A172 (cell line): ENCODE data around the gene AK2. TPM values are rescaled to one million over a fixed set of nuclear protein-coding genes. Genes with fewer than 3 reads are reported as not detected.
"Not testable (repeated sequence)": the region's sequence is repeated elsewhere in the genome, so short reads cannot be mapped to it uniquely, and the experiment has no call there.

Experiments
- DNase-seq: peaks from one replicate; pipeline ENCODE4 v3.0.0-alpha.2; 2015; ENCODE audit warnings: low spot score
- total RNA-seq: library from RNA; depleted of rRNA; stranded (reverse); fragments of >200 nt; shearing (Covaris generic); gene quantifications from 2 replicates; pipeline ENCODE4 v1.2.3, GENCODE V29; 2014; rRNA removed

AK2 gene
- 160 and 171 TPM in 2 replicates for total RNA-seq

DNA sequence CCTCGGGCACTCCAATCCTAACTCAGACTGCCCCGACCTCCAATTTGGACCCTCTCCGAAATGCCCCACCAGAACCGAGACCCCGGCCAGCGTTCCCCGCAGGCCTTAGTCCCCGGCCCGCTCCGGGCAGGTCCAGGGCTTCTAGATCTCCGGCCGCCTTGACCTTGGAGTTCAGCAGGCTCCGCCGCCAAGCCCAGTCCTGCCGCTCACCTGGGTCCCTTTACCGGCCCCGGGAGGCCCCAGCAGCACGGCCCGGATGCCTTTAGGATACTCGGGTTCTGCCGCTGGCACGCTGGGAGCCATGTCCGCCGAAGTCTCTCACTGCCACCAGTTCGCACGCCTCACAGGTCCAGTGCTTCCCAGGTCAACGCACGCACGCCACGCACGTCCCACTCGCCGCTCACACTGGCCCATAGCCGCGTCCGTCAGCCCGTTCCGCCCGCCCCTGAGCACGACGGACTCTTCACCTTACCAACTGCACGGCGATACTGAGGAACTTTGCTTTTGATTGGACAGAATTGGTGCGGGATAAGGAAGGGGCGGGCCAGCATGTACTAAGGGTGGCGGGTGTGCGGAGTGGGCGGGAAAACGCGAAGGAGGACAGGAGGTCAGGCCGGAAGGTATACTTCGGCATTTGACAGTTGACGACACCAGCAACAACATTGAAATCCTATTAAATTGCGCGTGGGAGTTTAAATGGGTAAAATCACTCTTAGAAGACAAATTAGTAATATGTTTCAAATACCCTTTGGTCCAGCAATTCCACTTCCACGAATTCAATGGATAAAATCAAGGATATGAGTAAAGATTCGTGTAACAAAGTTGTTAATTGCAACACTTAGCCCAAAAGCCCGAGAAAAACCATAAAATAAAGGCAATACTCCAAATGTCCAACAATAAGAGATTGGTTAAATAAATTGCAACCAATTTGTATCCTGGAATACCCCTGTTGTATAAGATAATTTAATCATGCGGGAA is at the start of gene AK2:
Gene AK2 (minus strand): TSS at position 358 of the 978 bp plus-strand sequence. CDS start 55 bp downstream, at position 303.
- DNase-seq, result peak; percentile 87

DNA sequence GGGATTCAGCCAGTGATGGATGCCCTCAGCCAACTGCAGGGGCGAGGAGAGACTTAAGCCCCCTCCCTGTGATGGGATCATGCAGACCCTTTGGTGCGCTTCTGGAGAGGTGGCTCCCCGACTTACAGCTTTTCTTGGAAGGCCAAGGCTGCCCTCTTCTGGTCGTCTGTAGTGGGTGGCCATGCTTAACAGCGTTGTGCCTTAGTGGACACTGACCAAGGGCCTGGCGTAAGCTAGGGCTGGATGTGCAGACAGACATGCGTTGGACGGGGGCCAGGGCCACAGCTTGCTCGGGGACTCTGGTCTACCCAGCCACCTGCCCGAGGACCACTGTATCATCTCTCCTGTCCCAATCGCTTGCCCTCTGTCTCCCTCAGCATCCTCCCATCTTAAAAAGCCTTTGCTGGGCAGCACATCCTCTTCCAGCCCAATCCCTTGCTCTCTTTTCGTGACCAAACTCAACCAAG is 49.7 kb upstream of the AK2 start:
- DNase-seq, result peak; percentile 51

DNA sequence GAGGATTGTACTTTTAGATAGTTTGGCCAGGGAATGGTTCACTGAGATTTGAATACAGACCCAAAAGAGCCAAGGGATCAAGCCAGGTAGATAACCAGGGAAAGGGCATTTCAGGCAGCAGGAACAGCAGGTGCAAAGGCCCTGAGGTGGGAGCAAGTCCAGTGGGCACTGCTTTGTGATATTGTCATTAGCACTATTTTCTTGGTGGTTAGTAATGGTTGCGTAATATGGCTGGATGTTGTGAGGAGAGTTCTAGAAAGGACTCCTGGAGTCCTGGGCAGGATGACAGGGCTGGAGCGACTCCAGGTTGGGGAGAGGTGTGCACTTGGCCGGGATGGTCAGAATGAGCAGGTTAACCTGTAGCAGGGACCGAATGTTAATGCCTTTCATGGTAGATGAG is 48.6 kb upstream of the AK2 start:
- DNase-seq, result no peak

DNA sequence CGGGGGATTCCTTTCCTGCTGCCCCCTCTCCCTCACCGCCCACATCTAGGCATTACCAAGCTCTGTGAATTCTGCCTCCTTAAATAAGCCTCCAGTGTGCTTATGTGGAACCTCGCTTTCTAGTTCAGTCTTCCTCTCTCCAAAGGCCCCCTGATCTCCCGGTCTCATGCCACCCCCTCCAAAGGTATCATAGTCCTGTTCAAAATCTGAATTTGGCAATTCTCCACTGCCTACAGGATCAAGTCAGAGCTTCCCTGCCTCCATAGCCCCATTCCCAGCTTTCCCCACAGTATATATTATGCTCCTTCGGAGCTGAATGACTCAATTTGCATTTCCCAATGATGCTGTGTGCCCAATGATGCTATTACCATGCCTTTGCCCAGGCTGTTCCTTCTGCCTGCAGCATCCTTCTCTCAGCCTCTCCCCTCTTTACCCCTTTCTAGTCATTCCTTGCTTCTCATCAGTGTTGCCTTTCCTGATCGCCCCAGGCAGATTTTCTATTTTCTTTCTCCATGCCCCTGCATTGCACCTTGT is 46.0 kb upstream of the AK2 start:
- DNase-seq, result no peak

DNA sequence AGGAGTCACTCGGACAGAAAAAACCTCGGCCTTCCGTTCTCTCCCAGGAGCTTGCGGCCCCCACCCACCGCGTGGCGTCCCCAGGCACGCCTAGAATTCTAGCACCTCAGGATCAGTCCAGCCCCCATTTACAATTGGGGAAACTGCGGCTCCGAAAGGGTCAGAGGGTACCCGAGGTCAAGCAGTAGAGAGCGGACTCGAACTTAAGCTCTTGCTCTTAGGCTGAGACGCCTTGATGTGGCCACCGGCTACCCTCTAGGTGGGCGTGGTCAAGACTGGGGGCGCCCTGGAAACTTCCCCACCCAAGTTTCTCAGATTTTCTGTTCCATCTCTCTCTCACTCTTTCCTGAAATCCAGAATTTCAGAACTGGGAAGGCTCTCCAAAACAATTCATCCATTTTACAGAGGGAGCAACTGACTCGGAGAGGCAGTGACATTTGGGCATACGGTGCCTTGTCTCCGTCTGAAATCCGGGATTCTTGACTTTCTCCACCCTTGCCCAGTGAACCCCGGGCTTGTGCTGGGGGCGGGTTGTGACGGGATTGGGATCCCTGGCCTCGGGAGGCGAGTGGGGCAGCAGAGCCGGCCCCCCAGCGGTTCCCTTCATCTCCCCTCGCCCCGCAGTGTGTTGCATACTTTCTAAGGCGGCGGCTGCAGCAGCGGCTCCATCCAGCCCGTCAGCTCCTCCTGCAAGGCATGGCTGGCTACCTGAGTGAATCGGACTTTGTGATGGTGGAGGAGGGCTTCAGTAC is 45.0 kb upstream of the AK2 start:
- DNase-seq, result no peak

DNA sequence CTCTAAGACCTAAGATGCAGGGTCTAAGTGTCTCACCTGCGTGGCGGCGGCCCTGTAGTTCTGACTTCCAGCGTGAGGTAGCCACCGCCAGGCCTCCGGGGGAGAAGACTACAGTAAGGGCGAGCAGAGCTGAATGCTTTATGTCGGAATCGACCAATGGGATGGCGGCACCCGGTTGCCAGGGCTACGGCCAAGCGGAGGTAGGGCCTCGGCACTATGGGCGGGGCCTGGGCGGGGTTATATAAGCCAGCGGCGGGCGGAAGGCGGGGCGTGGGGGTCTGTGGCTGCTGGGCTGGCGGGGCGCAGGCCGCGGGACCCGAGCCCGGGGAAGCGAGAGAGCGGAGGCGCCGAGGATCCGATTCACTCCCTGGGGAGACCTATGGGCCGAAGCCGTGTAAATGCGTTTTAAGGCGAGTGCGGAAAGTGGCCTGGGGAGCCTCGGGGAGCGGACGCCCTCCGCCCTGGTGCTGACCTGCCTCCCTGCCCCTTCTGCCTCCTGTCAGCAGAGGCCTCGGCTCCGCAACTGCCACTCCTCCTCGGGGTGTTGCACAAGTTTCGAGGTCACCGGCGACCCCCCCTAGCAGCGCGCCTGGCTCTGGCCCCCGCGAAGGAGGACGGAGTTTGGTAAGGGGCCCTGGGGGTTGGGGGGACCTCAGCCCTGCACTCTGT is 44.3 kb upstream of the AK2 start, which contains the start of gene AZIN2:
Gene AZIN2 (plus strand): TSS at position 269 of the 669 bp plus-strand sequence. CDS start 1,097 bp downstream, outside the sequence.
- peak; percentile 84 for DNase-seq

DNA sequence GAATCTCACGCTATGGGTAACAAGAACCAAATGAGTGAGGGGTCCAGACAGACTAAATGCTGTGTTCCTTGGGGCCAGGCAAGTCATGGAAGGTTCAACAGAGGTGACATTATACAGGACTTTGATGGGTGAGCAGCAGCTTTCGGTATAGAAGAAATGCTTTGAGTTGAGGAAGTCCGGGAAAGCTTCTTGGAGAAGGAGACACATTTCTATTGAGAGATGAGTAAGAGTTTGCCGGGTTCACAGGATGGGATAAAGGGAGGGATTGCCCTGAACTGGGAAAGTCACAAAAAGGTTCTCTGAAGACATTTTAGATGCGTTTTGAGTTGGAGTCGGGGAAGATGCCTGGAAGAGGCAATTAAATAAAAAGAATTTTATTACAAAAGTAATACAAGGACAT is 43.7 kb upstream of the AK2 start:
- DNase-seq, result no peak

DNA sequence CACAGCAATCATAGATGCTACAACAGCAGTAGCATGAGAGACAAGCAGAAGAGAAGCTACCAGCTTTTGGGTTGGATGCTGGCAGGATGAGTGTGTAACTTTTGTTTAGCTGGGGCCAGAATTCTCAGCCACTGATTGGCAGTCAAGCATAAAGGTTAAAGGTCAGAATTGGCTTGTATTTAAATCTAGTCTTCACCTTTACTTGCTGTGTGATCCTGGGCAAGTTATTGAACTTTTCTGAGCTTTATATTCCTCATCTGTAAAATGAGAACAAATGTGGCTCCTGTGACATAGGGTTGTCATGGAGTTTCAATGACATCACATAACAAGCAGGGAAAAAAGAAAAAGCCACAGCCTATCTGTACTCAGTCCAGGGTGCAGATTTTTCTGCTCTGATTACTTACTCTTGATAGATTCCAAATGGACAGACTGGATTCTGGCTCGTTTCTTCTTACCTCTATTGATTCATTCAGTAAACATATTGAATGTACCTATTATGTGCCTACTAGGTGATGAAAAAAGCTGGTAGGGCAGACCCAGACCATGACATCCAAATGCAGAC is 41.4 kb upstream of the AK2 start:
- no peak for DNase-seq

DNA sequence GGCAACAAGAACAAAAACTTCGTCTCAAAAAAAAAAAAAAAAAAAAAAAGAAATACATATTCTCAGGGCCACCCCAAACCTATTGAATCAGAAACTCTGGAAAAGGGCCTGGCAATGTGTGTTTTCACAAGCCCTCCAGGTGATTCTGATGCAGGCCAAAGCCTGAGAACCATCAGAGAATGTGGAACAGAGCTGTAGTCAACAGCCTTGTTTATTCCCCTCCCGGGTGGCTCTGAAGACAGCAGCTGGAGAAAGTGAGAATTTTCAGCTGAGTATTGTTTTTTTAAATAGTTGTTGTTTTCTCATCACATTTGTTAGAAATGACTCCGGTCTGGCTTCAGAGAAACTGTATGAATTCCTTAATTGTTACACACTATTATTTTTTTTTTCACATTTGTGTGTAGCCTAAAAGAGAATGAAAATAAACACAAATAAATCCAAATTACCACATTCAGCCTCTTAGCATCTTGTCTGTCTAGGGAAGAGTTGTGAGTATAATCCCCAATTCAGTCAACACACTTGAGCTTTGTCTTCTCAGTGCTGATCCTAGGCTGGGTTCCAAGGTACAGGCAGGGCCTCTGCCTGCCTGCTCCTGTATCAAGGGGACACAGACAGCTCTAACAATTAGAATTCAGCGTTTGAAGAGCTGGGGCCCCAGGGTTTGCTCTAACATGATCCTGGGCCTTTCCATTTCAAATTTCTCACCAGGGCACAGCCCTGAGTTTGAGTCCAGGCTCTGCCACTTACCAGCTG is 37.7 kb upstream of the AK2 start:
- no peak for DNase-seq

DNA sequence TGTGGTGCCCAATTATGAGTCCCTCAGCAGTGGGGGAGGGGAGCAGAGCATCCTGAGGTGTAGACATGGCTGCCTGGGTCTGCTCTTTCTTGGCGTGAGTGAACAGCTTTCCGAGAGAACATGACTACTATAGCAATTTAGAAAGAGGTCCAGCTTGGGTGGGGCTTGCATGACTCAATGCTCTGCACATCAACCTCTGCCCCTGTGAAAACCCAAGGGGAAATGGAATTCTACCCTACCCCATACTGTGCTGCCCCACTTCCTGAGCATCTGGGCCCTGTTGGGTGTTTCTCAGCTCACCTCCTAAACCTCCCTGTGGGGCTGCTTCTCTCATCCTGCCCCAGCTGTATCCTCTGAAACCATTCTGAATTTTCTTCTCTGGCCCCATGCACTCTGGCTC is 36.0 kb upstream of the AK2 start:
- no peak for DNase-seq

DNA sequence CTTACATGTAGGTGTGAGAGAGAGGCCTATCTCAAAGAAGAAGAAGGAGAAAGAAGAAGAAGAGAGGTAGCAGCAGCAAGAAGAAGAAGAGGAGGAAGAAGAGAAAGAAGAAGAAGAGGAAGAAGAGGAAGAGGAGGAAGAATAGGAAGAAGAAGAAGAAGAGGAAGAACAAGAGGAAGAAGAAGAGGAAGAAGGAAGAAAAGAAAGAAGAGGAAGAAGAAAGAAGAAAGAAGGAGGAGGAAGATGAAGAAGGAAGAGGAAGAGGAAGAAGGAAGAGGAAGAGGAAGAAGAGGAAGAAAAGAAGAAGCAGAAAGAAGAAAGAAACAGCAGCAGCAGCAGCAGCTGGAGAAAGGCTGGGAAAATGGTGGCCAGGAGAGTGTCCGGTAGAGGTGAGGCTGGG is 33.9 kb upstream of the AK2 start:
- DNase-seq, result no peak

DNA sequence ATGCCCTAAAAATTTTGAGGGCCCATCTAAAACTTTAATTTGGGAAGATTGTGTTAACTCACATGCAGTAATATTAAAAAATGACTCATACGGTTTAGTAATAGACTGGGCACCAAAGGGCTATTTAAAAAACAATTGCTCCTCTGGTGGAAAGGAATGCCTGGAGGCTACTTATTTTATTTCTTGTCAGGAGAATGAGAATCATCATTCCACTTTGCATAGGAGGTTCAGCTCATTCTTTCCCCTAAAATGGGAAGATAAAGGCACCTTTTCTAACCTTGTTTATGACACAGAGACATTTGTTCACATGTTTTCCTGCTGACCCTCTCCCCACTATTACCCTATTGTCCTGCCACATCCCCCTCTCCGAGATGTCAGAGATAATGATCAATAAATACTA is 31.4 kb upstream of the AK2 start:
- DNase-seq, result not testable (repeated sequence)

DNA sequence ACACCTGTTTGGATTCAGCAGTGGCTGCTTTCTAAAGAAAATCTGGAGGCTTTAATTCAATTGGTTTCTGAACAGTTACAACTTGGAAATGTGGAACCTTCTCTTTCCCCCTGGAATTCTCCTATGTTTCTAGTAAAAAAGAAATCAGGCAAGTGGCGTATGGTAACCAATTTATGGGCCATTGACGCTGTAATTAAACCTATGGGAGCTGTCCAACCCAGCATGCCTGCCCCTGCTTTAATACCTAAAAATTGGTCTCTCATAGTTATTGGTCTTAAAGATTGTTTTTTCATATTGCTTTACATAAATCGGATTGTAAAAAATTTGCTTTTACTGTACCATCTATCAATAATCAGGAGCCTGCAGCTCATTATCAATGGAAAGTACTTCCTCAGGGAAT is 29.8 kb upstream of the AK2 start:
- not testable (repeated sequence) for DNase-seq

DNA sequence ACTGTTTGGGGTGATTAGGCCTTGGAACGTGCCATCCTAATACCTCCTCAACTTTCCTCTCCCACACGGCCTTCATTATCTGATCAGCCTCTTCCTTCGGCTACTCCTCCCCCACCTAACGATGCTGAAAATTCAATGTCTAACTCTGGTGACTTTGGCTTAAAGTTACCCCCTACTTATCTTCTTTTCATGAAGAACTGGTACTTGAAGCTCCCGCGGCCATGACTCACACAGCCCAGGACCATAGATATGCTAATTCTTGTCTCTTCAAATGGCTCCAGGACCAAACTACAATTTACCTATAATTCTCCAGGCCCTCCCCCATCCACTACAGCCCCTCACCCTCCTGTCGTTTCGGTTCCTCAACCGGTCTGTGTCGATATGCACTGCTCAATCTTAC is 28.6 kb upstream of the AK2 start:
- DNase-seq, result no peak

DNA sequence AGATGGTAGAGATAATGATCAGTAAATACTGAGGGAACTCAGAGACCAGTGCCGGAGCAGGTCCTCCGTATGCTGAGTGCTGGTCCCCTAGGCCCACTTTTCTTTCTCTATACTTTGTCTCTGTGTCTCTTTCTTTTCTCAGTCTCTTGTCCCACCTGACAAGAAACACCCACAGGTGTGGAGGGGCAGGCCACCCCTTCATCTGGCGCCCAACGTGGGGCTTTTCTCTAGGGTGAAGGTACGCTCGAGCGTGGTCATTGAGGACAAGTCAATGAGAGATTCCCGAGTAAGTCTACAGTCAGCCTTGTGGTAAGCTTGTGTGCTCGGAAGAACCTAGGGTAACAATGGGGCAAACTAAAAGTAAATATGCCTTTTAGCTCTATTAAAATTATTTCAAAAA is 27.6 kb upstream of the AK2 start:
- DNase-seq, result not testable (repeated sequence)

DNA sequence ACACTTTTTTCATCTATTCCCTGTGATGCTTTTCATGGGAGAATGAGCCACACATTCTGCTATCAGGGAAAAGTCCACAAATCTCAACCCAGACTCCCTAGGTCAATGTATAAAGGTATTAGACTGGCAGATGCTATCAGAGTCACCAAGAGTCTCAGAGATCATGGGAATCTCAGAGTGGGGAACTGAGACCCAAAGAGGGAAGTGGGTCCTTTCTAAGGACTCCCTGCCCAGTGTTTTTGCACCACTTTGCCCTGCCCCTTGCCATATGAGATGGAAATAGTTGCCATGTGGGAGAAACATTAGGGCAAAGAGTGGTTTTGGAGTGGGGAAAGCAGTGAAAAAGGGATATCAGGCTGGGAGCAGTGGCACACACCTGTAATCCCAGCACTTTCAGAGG is 25.2 kb upstream of the AK2 start:
- DNase-seq, result no peak

DNA sequence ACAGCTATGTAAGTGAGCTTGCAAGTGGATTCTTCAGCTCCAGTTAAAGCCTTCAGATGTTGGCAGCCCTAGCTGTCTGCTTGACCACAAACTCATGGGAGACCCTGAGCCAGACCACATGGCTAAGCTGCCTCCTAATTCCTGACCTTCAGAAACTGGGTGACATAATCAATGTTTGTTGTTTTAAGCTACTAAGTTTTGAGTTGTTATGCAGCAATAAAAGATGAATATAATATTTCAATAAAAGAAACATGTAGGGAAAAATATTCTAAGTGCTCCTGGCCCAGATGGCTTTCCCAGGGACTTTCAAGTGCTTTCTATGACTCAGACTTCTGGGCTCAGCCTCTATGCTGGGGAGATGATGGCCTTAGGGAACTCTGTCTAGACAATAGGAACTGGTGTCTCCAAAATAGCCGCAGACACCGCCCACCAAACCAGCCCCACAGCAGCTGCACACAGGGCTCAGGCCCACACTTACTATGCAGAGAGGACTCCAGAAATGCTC is 23.9 kb upstream of the AK2 start:
- DNase-seq, result peak; percentile 80

DNA sequence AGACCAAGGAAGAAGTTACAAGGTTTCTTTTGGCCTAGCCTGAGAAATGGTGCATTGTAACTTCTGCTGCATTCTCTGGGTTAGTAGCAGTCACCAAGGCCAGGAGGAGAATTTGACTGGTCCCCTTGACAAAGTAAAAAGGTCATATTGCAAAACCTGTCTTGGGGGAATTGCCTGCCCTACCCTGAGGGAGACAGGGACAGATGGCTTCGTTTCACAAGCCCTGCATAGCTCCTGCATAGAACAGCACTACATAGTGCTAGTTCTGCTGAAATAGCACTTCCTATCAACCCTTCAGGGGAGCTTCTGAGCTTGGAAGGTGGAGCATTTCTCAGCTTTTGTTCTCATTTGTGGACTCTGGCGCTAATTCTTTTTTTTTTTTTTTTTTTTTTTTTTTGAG is 20.4 kb upstream of the AK2 start:
- DNase-seq, result no peak

DNA sequence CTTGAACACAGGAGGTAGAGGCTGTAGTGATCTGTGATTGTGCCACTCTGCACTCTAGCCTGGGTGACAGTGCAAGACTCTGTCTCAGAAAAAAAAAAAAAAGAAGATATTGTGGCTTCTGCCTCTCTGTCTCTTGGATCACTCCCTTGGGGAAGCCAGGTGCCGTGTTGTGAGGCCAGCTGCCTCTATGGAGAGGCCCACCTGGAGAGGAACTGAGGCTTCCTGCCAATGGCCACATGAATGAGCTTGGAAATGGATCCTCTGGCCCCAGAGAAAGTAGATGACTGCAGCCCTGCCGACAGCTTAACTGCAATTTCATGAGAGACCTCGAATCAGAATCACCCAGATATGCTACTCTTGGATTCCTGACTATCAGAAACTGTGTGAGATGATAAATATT is 19.7 kb upstream of the AK2 start:
- no peak for DNase-seq

DNA sequence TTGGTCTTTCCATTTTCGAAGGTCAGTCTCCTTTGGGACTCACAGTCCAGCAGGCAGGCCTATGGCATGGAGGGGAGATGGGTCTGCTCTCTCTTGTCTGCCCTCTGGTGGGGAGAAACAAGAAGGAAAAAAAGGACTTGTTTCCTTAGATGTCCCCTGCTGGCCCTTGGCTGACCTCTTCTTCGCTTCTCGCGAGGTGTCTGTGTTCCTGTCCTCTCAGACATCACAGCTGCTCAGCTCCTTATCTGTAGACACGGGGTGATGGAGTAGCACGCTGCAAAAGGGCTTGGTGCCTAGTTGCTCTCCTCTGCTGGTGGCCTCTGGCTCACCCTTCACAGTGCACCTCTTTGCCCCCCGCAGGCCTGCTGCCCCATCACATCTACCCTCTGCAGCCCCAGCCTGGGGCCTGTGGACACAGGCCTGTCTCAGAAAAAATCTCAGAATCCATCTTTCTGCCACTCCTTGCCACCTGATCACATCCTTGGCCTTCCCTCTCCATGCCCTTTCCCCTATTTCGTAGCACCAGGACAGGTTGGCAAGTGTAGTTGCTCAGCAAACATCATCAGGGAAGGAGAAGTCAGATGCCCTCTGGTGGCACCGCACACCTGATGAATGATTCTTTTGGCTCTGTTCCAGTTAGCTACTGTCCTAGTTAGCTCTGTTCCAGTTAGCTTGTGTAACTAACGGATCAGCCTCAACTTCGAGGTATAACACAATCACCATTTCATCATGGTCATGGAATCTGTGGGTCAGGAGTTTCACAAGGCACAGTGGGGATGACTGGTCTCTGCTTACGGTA is 18.7 kb upstream of the AK2 start:
- DNase-seq, result peak; percentile 84
